HG02938 (cell line): Measurements from ENCODE around the gene SH3BGRL2.
"Not testable (repeated sequence)": the region's sequence is repeated elsewhere in the genome, so short reads cannot be mapped to it uniquely, and the experiment has no call there.

ENCODE experiments used
- ATAC-seq: cut with Tn5 transposase; IDR thresholded peaks from one replicate; pipeline ENCODE4 v1.9.1; 2021; ENCODE audit warnings: mild to moderate bottlenecking, moderate library complexity; ENCODE audit not compliant: unreplicated experiment

The SH3BGRL2 gene

GRCh38 chr6:79734374-79734773 lies 103.2 kb downstream of the SH3BGRL2 start:
- no peak for ATAC-seq

- no peak for ATAC-seq
These were observed 104.1 kb downstream of the SH3BGRL2 start for GRCh38 chr6:79735183-79735582.

- no peak for ATAC-seq
These were observed 106.0 kb downstream of the SH3BGRL2 start for GRCh38 chr6:79737172-79737571.

- no peak for ATAC-seq
These were observed 110.9 kb downstream of the SH3BGRL2 start for GRCh38 chr6:79742030-79742429.

GRCh38 chr6:79745282-79745681 lies 114.2 kb downstream of the SH3BGRL2 start:
- ATAC-seq = not testable (repeated sequence)

GRCh38 chr6:79746325-79746724 lies 115.2 kb downstream of the SH3BGRL2 start:
- ATAC-seq = not testable (repeated sequence)

GRCh38 chr6:79750806-79751205 lies 119.7 kb downstream of the SH3BGRL2 start:
- ATAC-seq = no peak
